ENCODE data around the gene FCHSD1. TPM values are rescaled to one million over a fixed set of nuclear protein-coding genes. Genes with fewer than 3 reads are reported as not detected.

The FCHSD1 gene
- total and polyA plus RNA-seq, 2 of the 4 experiments (the other 2 are of a cell fraction), result 33.2 to 62.1 TPM

- 96% methylated on average over 4 of the region's 9 CpGs; no CpG with 5 or more reads in 1 of the 2 experiments for WGBS, 2 experiments (ENCODE audit: extremely low coverage in 2 of 2, insufficient read length in 1 of 2)
- no peak overlapping the region for H2AFZ ChIP-seq (replicated peaks; ENCODE audit: low read length, poor library complexity)
- no peaks in the 10 kb centered on the region for H3K36me3 ChIP-seq (ENCODE audit: control insufficient read depth, insufficient read depth, low read length)
- H3K14ac ChIP-seq (replicated peaks; ENCODE audit: low read depth, low read length), result no peak overlapping the region
- no peak overlapping the region for H3K18ac ChIP-seq (ENCODE audit: low read depth, low read length)
- in situ Hi-C loops (cut with MboI; ENCODE audit: low sequenced_read_pairs), result loop anchor here (5.0 to 25.0 kb wide), 2 partner anchors 266 to 421 kb away; partner anchors contain the start of genes NDFIP1 and PCDH12
- H3K9me1 ChIP-seq (ENCODE audit: insufficient read depth, low read length), result no peaks in the 10 kb centered on the region
- no peak overlapping the region for H2BK15ac ChIP-seq (ENCODE audit: low read depth, low read length)
- no peak overlapping the region for H2BK20ac ChIP-seq (ENCODE audit: low read depth, low read length)
- H3K56ac ChIP-seq (ENCODE audit: extremely low read depth, insufficient read depth, low read length), result no peak overlapping the region
- H2BK120ac ChIP-seq (ENCODE audit: low read depth, low read length), result no peak overlapping the region
- BruUV-seq (replicated peaks), result no TSS peak
- H4K8ac ChIP-seq (ENCODE audit: low read depth in 2 of 2, low read length in 2 of 2), result no peak overlapping the region
- no peak for ATAC-seq (ENCODE audit: low read depth)
- dilution Hi-C loops (cut with HindIII; ENCODE audit: low sequenced_read_pairs, unreplicated experiment), result no loop called here
- H3K9me3 ChIP-seq (ENCODE audit: control insufficient read depth, insufficient read depth, low read length), result no peaks in the 10 kb centered on the region
- H4K91ac ChIP-seq (ENCODE audit: insufficient read depth, low read depth, low read length), result no peak overlapping the region
- intact Hi-C loops (cut with micrococcal nuclease), result loop anchor here (5.0 kb wide), 1 partner anchor 451 kb away; no protein-coding TSS in a partner anchor
- no peak for TF ChIP-seq RCOR1 (IDR thresholded peaks at IDR 0.05; ENCODE audit: insufficient replicate concordance, low read length)
- no peak for TF ChIP-seq MAFK (IDR thresholded peaks at IDR 0.05; ENCODE audit: low read depth, low read length)
- no peak for TF ChIP-seq MXI1 (IDR thresholded peaks at IDR 0.05; ENCODE audit: borderline replicate concordance, low read depth, low read length)
- TF ChIP-seq NFE2L2 (IDR thresholded peaks at IDR 0.05; ENCODE audit: low read depth, low read length), result no peak
- TF ChIP-seq ELK1 (IDR thresholded peaks at IDR 0.05; ENCODE audit: borderline replicate concordance, low read depth, low read length), result no peak
- TF ChIP-seq BHLHE40 (IDR thresholded peaks at IDR 0.05; ENCODE audit: low read depth, low read length), result no peak
- TF ChIP-seq USF2 (IDR thresholded peaks at IDR 0.05; ENCODE audit: low read depth, low read length), result no peak
- TF ChIP-seq RFX5 (IDR thresholded peaks at IDR 0.05; ENCODE audit: low read depth, low read length), result no peak
- TF ChIP-seq FOS (IDR thresholded peaks at IDR 0.05; ENCODE audit: low read depth, low read length), result no peak
- no peak for TF ChIP-seq CEBPB (IDR thresholded peaks at IDR 0.05; ENCODE audit: low read depth, low read length)
- TF ChIP-seq CTCF (conservative IDR thresholded peaks at IDR 0.05; ENCODE audit: low read depth, low read length), result no peak
- TF ChIP-seq CHD1 (IDR thresholded peaks at IDR 0.05; ENCODE audit: low read depth, low read length), result no peak
- no peak for TF ChIP-seq SMC3 (IDR thresholded peaks at IDR 0.05; ENCODE audit: low read depth, low read length)
- TF ChIP-seq POLR2A (IDR thresholded peaks at IDR 0.05; ENCODE audit: low read depth, low read length), result no peak
- TF ChIP-seq RAD21 (IDR thresholded peaks at IDR 0.05; ENCODE audit: low read length), result no peak
- no peak for TF ChIP-seq MAZ (IDR thresholded peaks at IDR 0.05; ENCODE audit: borderline replicate concordance, low read depth, low read length)
- POLR2A ChIA-PET (ENCODE audit: unreplicated experiment), result interaction anchor here (0.6 to 1.0 kb wide), 2 partner anchors 203 to 270 kb away, joined by 3 read pairs; no protein-coding TSS in a partner anchor
- no peak overlapping the region for H3K27ac ChIP-seq (ENCODE audit: insufficient read depth, low read length)
- no peak overlapping the region for H3K4ac ChIP-seq (ENCODE audit: low read depth, low read length)
- no peak overlapping the region for H3K4me3 ChIP-seq (ENCODE audit: insufficient read depth, low read depth, low read length)
- no peak overlapping the region for H2AK9ac ChIP-seq (replicated peaks; ENCODE audit: low read depth, low read length, poor library complexity)
- H4K5ac ChIP-seq (ENCODE audit: low read depth, low read length), result no peak overlapping the region
- H2AK5ac ChIP-seq (ENCODE audit: low read depth, low read length), result no peak overlapping the region
- no peaks in the 10 kb centered on the region; the same call in 1 of the 2 replicates for H3K4me1 ChIP-seq (ENCODE audit: control insufficient read depth, insufficient read depth, low read length)
- H3K9ac ChIP-seq (ENCODE audit: low read depth, low read length), result no peak overlapping the region
- H4K20me1 ChIP-seq (ENCODE audit: insufficient read depth, low read length), result no peaks in the 10 kb centered on the region
- H3K79me1 ChIP-seq (ENCODE audit: low read depth in 1 of 2, low read length in 2 of 2), result no peaks in the 10 kb centered on the region
- no peak overlapping the region for H3K23ac ChIP-seq (ENCODE audit: low read depth, low read length)
- CTCF ChIA-PET, result interaction anchor here (0.7 to 4.0 kb wide), 17 partner anchors 8 to 277 kb away, joined by 3 to 32 read pairs (median 3); partner anchors contain the start of genes PCDH1, PCDH12 and RNF14
- no peak overlapping the region for H3K4me2 ChIP-seq (ENCODE audit: low read depth, low read length)
- DNase-seq, result no peak
- no peak overlapping the region for H2BK5ac ChIP-seq (ENCODE audit: low read depth, low read length, poor library complexity, severe bottlenecking)
- peaks cover 42% of the 10 kb centered on the region for H3K27me3 ChIP-seq (ENCODE audit: control insufficient read depth, insufficient read depth, low read length)
Measured at GRCh38 chr5:141691286-141691866, 40.2 kb upstream of the FCHSD1 start.

Data from IMR-90 (cell line).